ENCODE measurements around the gene LRRC41.
"Not testable (repeated sequence)": the region's sequence is repeated elsewhere in the genome, so short reads cannot be mapped to it uniquely, and the experiment has no call there.

DNA sequence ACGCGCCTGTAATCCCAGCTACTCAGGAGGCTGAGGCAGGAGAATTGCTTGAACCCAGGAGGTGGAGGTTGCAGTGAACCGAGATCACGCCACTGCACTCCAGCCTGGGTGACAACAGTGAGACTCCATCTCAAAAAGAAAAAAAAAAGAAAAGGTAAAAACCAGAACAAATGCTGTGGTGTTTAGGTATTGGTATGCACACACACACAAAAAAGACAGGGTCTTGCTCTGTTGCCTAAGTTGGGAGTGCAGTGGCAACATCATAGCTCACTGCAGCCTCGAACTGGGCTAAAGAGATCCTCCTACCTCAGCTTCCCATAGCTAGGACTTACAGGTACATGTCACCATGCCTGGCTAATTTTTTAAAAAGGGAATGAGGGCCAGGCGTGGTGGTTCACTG lies 15.9 kb upstream of the LRRC41 start:
- TF ChIP-seq, protein P1, sequence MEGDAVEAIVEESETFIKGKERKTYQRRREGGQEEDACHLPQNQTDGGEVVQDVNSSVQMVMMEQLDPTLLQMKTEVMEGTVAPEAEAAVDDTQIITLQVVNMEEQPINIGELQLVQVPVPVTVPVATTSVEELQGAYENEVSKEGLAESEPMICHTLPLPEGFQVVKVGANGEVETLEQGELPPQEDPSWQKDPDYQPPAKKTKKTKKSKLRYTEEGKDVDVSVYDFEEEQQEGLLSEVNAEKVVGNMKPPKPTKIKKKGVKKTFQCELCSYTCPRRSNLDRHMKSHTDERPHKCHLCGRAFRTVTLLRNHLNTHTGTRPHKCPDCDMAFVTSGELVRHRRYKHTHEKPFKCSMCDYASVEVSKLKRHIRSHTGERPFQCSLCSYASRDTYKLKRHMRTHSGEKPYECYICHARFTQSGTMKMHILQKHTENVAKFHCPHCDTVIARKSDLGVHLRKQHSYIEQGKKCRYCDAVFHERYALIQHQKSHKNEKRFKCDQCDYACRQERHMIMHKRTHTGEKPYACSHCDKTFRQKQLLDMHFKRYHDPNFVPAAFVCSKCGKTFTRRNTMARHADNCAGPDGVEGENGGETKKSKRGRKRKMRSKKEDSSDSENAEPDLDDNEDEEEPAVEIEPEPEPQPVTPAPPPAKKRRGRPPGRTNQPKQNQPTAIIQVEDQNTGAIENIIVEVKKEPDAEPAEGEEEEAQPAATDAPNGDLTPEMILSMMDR (IDR thresholded peaks at IDR 0.05): not testable (repeated sequence)
- TF ChIP-seq ZFX (IDR thresholded peaks at IDR 0.05; ENCODE audit: borderline replicate concordance): not testable (repeated sequence)
